Common myeloid progenitor, CD34-positive (primary cell): ENCODE results near the gene CPA1.

Experiments used
- CTCF ChIA-PET: fragments of 350-600 bp; sonication (Branson Sonifier 250); formaldehyde crosslinking; loops from one replicate; lab custom pipeline; 2021; ENCODE audit warnings: antibody characterized with exemption; lab: Charles Lee
- POLR2A ChIA-PET: fragments of 350-600 bp; sonication (Branson Sonifier 250); formaldehyde crosslinking; loops from one replicate; lab custom pipeline; 2021; ENCODE audit warnings: antibody characterized with exemption; lab: Charles Lee
- DNase-seq, 3 donors: peaks; one replicate each; pipeline versions ENCODE4 v3.0.0 to v3.0.0-alpha.2; 2013
- H3K27ac ChIP-seq, 2 experiments: 1 replicate in 1 of 2; 2 replicates in 1 of 2; pipeline ENCODE4 v1.7.0; 2013; ENCODE audit warnings: inconsistent platforms in 2 of 2, low read length in 2 of 2, mild to moderate bottlenecking in 2 of 2, low read depth in 1 of 2, moderate library complexity in 1 of 2; ENCODE audit not compliant: severe bottlenecking in 2 of 2, insufficient read depth in 1 of 2, poor library complexity in 1 of 2
- H3K27me3 ChIP-seq, 5 experiments: replicated peaks in 2 of 5; 1 replicate in 3 of 5; 2 replicates in 2 of 5; pipeline versions ENCODE4 v1.6.1 to v1.7.0; 2013; ENCODE audit warnings: low read length in 4 of 5, mild to moderate bottlenecking in 2 of 5, moderate library complexity in 2 of 5, inconsistent platforms in 1 of 5; ENCODE audit not compliant: insufficient read depth in 5 of 5, control insufficient read depth in 4 of 5
- H3K36me3 ChIP-seq, 4 experiments: 1 replicate in 2 of 4; 2 replicates in 2 of 4; pipeline versions ENCODE4 v1.6.1 to v1.7.0; 2013; ENCODE audit warnings: low read length in 3 of 4, control low read depth in 1 of 4, mild to moderate bottlenecking in 1 of 4; ENCODE audit not compliant: control insufficient read depth in 4 of 4, insufficient read depth in 4 of 4
- H3K4me1 ChIP-seq, 4 experiments: 1 replicate in 3 of 4; 2 replicates in 1 of 4; pipeline versions ENCODE4 v1.6.1 to v1.7.1; 2013; ENCODE audit warnings: low read length in 3 of 4, mild to moderate bottlenecking in 3 of 4, control low read depth in 1 of 4, inconsistent platforms in 1 of 4, moderate library complexity in 1 of 4; ENCODE audit not compliant: control insufficient read depth in 4 of 4, insufficient read depth in 4 of 4; ENCODE audit errors: control extremely low read depth in 1 of 4
- H3K4me3 ChIP-seq, 7 experiments: 1 replicate in 4 of 7; 2 replicates in 3 of 7; pipeline versions ENCODE4 v1.5.1 to v1.7.0; 2013; ENCODE audit warnings: mild to moderate bottlenecking in 7 of 7, low read length in 6 of 7, moderate library complexity in 6 of 7, inconsistent platforms in 2 of 7, low read depth in 2 of 7, control low read depth in 1 of 7; ENCODE audit not compliant: insufficient read depth in 4 of 7, control insufficient read depth in 1 of 7; ENCODE audit errors: extremely low read depth in 1 of 7
- H3K9me3 ChIP-seq, 5 experiments: 1 replicate in 4 of 5; 2 replicates in 1 of 5; pipeline versions ENCODE4 v1.6.1 to v1.7.1; 2013; ENCODE audit warnings: low read length in 4 of 5, mild to moderate bottlenecking in 2 of 5, inconsistent platforms in 1 of 5, low read depth in 1 of 5, moderate library complexity in 1 of 5; ENCODE audit not compliant: control insufficient read depth in 4 of 5, insufficient read depth in 2 of 5; ENCODE audit errors: control extremely low read depth in 1 of 5
- WGBS: methylation state at CpG from one replicate; pipeline ENCODE4 v1.1.5; 2013; ENCODE audit not compliant: insufficient coverage; 5-methylcytosine and 5-hydroxymethylcytosine counted together

CPA1 gene

DNA sequence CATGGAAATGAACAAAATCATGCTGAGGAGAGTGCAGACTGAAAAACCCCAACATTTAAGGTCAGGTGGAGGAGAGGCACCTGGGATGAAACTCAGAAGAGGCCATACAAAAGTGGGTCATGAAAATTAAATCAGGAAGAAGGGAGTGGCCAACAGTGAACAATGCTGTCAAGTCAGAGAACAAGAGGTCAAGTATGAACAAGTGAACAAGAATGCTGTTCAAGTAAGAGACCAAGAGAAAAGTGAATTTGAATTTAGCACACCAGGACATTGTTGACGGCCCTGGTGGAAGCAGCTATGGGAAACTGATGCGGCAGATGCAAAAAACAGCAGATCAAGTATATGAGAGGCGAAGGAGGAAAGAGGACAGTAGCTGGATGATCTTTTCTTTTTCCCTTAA, 52.6 kb downstream of the CPA1 start:
- WGBS = 96% methylated on average over 3 of the region's 3 CpGs
- peaks cover 15 to 37% (median 25%) of the 10 kb centered on the region in 4 experiments for H3K4me1 ChIP-seq
- peak overlapping the region in 2 of 7 experiments; percentile 25 to 28 for H3K4me3 ChIP-seq
- CTCF ChIA-PET = no interaction called here
- POLR2A ChIA-PET = no interaction called here
- H3K36me3 ChIP-seq = peaks cover 0 to 4% (median 0%) of the 10 kb centered on the region in 4 experiments
- H3K9me3 ChIP-seq = no peaks in the 10 kb centered on the region
- peak overlapping the region in 1 of 2 experiments; percentile 46 for H3K27ac ChIP-seq
- H3K27me3 ChIP-seq = no peaks in the 10 kb centered on the region
- DNase-seq = no peak

DNA sequence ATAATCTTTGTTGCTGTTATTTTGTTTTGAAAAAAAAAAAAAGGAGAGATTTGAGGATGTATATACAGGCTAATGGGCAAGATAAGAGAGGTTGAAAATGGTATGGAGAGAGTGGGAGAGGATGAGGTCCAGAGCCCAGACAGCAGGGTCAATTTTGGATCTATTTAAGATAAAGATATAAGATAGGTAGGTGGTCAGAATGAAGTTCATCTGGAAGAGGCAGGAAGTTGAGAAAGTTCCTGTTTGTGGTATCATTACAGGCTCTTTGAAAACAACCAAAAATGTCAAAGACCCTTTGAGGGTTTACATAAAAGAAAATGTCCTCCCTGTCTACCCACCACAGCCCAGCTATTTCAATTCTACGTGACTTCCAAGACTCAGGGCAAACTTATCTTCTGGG, 53.0 kb downstream of the CPA1 start:
- 45% methylated on average over 1 of the region's 1 CpG for WGBS
- Histone ChIP-seq H3K4me1 (peaks cover 15 to 37% (median 25%) of the 10 kb centered on the region in 4 experiments), H3K27me3 (no peaks in the 10 kb centered on the region), H3K4me3 (peak overlapping the region in 2 of 7 experiments; percentile 0 to 25), H3K27ac (peak overlapping the region in 1 of 2 experiments; percentile 46), H3K9me3 (no peaks in the 10 kb centered on the region), H3K36me3 (peaks cover 0 to 4% (median 0%) of the 10 kb centered on the region in 4 experiments)
- ChIA-PET CTCF (interaction anchor here (1.3 kb wide), 1 partner anchor 13 kb away, joined by 3 read pairs; no protein-coding TSS in a partner anchor), POLR2A (no interaction called here)
- peak in 2 of 3 donors; percentile 42 to 57 for DNase-seq

- ChIA-PET CTCF (interaction anchor here (1.1 kb wide), 1 partner anchor 15 kb away, joined by 3 read pairs; no protein-coding TSS in a partner anchor), POLR2A (no interaction called here)
- 100% methylated on average over 1 of the region's 2 CpGs for WGBS
- no peaks in the 10 kb centered on the region for H3K27me3 ChIP-seq
- peak overlapping the region in 1 of 2 experiments; percentile 34 for H3K27ac ChIP-seq
- no peaks in the 10 kb centered on the region for H3K9me3 ChIP-seq
- H3K4me3 ChIP-seq = no peak overlapping the region
- H3K36me3 ChIP-seq = no peaks in the 10 kb centered on the region
- H3K4me1 ChIP-seq = peaks cover 10 to 39% (median 28%) of the 10 kb centered on the region in 4 experiments
- DNase-seq = peak in 2 of 3 donors; percentile 45 to 62
These were observed 55.1 kb downstream of the CPA1 start for GRCh38 chr7:130435311-130435854.

DNA sequence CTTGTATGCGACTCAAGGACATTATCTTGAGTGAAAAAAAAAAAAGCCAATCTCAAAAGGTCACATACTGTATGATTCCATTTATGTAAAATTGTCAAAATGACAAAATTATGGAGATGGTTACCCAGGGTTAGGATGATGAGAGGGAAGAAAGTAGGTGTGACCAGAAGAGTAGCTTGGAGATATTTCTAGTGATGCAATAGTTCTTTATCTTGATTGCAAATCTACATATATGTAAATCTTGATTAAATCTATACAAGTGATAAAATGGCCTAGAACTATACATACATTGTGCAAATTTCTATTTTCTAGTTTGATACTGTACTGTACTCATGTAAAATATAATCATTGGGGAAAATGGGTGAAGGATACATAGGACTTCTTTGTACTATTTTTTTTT, 56.0 kb downstream of the CPA1 start:
- Histone ChIP-seq H3K4me3 (no peak overlapping the region), H3K4me1 (peaks cover 7 to 33% (median 22%) of the 10 kb centered on the region in 4 experiments), H3K36me3 (no peaks in the 10 kb centered on the region), H3K27ac (no peak overlapping the region), H3K27me3 (no peaks in the 10 kb centered on the region), H3K9me3 (no peaks in the 10 kb centered on the region)
- ChIA-PET POLR2A (no interaction called here), CTCF (interaction anchor here (1.1 to 1.5 kb wide), 2 partner anchors 12 to 16 kb away, joined by 3 to 4 read pairs; no protein-coding TSS in a partner anchor)
- DNase-seq = no peak
- WGBS = no CpG with 5 or more reads among the region's 1 CpG
